Activated naive CD4-positive, alpha-beta T cell treated with Interleukin-2 at 50 U/mL for 16 hours (primary cell): ENCODE results near the gene C19orf81.
A peak's percentile ranks its signal among the peaks of the same experiment; 100 is the strongest.

Source experiments
- DNase-seq: peaks from one replicate; pipeline ENCODE4 v3.0.0-alpha.2; 2020

C19orf81 gene

GRCh38 chr19:50660088-50660366 lies 10.8 kb downstream of the C19orf81 start:
- DNase-seq = no peak

DNA sequence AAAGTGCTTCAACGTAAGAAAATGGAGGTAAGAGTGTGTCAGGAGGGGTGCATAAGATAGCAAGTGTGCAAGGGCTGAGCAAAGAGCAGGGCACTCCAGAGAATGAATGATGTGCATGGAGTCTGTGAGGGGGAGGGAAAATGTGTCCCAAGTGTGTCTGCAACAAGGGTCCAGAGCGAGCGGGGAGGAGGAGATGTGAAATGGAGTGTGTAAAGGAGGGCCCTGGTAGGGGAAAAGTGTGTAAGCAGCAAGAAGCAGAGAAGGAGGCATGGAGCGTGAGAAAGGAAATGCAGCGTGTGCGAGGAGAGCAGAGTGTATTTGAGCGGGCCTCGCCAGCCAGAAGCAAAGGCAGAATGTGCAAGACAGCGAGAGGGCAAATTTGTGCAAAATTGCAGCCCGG lies 11.8 kb downstream of the C19orf81 start:
- DNase-seq = no peak

DNA sequence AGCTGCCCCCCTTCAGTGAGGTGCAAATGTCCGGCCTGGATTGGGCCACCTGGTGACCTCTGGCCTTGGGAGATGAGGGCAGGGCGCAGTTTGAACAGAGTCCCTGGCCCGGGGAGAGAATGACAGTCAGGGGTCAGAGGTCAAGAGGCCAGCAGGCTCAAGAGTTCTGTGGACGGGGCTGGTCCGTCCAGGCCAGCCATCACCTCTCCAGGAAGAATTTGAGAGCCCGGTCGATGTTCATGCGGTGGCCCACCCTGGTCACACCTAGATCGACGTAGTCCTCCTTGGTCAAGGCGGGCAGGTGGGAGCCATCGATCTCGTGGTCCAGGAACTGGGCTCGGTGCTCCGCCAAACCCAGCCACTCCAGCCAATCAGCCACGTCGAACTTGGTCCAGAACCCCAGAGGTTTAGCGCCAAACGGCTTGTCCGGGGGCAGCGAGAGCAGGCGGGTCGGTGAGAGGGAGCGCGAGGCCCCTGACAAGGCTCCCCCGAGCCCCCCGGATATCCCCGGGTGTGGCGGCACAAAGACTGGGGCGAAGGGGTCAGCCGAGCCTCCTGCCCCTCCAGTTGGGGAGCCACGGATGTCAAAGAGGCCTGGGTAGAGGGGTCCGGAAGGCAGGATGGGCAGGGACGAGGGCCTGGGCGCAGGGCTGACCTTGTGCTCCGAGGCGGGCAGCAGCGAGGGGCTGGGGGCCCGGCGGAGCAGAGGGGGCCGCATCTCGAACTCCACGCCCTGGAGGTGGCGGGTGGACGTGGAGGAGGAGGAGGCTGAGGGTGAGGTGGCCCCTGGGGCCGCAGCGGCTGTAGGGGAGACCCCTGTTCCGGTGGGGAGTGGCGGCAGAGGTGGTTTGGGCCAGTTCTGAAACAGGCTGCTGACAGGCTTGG lies 12.8 kb downstream of the C19orf81 start:
- DNase-seq = no peak

DNA sequence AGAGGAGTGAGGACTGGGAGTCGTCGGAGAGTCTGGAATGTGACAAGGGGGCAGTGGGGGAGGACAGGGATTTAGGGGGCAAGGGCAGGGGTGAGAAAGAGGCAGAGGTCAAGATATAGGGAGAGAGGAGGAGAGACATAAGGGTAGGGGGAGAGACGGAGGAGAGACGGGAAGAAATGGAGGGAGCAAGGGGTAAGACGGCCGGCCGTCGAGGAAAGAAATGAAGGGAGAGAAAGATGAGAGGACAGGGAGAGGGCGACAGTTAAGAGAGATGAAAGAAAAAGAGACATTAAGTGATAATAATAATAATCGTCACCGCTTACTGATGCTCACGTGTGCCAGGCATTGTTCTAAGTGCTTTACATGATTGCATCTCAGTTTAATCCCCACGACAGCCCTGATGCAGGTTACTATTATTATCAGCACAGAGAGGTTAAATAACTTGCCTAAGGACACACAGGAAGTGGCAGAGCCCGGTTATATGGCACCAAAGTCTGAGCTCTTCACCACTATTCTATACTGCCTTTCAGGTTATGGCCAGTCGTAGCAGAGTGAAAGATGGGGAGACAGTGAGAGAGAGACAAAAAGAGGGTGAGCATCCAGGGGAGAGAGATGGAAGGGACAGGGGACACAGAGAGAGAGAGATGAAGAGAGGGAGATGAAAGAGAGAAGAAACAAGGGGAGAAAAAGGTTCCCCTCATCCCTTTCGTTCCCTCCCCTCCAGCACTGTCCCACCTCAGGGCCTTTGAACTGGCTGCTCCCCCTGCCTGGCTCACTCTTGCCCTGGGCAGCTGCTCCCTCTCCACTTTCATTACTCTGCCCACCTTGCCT lies 13.6 kb downstream of the C19orf81 start:
- DNase-seq = no peak

DNA sequence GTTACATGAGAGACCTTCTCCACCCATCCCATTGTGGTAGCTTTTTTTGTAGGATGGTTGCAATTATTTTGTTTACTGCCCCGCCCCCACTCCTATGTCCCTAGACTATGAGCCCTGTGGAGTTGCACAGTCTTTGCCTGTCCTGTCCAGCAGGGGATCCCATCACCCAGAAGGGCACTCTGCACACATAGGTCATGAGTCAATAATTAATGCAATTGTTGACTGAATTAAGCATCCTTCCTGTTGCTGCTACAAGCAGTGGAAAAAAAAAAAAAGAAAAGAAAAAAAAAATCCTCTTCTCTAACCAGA lies 14.2 kb downstream of the C19orf81 start:
- DNase-seq = no peak

DNA sequence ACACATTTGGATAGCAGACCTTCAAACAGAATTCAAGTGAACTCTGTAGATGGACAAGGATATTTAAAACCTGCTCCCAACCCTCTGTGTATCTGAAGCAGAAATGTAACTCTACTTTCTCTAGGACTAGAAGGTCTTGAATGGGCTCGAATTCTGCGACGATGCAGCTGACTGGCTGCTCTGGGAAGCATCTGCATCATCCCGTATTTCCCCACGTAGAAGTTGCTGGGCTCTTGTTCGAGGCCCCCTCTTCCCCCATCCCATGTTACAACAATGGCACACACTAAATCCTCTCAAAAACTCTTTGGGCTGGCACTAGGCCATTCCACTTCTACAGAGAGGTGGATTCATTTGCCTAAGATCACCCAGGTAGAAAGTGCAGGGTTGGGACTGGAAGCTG lies 15.0 kb downstream of the C19orf81 start:
- no peak for DNase-seq

DNA sequence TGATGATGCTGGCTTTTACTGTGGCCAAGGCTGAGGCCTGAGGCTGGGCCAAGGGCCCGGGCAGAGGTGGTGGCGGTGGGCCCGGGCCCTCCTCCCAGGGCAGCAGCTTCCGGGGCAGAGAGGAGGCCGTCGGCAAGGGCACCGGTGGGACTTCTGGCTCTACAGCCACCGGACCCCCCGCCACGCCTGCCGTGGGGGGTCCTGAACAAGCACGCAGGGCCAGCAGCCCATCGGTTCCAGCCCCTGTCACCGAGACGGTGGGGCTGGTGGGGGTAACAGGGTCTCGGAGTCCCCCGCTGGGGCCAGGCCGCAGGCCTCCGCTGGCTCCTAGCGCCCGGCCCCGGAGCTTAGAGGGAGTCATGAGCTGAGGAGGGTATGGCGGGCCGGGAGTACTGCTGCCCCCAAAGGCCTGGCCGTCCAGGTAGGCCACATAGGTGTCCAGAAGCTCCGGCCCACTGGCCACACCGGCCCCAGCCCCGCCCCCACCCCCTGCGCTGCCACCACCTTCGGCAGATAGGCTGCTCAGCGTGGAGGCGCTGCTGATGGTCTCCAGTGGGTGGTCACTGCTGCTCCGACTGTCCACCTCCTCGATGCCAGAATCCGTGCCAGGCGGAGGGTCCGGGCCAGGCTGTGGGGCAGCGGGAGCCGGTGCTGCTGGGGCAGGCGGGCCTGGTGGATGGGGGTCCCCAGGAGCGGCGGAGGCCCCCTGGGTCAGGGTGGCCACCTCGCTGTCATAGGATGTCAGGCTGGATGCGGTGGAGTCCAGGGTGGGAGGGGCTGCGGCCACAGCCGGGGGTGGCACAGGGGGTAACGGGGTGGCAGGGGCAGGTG lies 17.3 kb downstream of the C19orf81 start:
- DNase-seq = no peak

DNA sequence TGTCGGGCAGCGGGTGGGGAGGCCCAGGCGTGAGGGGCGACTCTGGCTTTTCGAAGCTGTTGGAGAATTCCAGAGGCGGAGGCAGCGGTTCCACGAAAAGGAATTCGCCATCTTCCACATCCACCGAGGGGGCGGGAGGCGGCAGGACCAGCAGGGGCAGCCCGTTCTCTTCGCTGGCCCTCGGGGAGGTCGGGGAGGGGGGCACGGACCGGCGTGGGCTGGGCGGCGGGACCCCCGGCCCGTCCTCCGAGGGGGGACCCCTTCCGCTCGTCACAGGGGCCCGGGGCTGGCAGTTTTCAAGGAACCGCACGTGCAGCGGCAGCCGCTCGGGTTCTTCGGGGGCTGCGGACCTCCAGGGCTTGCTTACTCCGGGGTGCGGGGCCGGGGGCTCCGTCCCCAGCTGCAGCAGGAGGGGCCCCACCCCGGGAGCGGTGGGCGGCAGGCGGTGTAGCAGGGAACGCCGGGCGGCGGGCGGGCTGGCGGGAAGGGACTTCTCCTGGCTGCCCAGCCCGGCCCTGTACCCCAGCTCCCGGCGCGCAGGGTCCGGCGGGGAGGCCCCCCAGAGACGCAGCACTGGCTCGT lies 18.0 kb downstream of the C19orf81 start:
- no peak for DNase-seq

DNA sequence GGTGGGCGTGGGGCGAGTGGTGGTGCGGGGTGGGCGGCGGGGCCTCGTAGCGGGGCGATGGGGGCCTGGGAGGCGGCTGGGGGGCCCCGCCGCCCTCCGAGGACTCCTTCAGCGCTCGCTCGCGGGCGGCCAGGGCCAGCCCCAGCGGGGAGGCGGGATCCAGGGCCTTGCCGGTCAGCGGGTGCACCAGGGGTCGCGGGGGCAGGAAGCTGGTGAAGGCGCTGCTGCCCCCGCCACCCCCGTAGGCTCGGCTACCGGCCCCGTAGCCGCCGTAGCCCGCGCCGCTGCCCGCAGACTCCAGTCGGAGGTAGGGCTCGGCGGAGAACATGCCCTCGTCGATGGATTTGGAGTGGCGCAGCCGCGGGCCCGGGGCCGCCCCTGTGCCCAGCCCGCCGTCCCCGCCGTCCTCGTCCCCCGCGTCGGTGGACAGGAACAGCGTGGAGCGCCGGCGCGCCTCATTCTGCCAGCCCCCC lies 18.6 kb downstream of the C19orf81 start:
- DNase-seq = no peak

DNA sequence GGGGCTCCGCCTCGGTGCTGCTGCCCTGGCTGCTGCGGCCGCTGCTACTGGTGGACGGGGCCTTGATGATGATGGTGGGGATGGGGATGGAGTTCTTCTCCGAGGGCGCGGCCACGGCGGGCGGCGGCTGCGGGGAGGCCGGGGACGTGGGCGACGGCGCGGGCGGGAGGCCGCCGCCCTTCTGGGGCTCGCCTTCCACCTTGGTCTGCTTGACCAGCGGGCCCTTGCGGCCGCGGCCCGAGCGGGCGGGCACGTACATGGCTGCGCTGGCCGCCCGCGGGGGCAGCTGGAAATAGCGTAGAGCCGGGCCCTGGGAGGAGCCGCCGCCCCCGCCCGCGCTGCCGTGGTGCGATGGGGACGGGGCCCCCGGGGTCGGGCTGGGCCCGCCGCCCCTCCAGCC lies 19.2 kb downstream of the C19orf81 start:
- DNase-seq = no peak

GRCh38 chr19:50668879-50669278 lies 19.6 kb downstream of the C19orf81 start:
- DNase-seq = no peak

DNA sequence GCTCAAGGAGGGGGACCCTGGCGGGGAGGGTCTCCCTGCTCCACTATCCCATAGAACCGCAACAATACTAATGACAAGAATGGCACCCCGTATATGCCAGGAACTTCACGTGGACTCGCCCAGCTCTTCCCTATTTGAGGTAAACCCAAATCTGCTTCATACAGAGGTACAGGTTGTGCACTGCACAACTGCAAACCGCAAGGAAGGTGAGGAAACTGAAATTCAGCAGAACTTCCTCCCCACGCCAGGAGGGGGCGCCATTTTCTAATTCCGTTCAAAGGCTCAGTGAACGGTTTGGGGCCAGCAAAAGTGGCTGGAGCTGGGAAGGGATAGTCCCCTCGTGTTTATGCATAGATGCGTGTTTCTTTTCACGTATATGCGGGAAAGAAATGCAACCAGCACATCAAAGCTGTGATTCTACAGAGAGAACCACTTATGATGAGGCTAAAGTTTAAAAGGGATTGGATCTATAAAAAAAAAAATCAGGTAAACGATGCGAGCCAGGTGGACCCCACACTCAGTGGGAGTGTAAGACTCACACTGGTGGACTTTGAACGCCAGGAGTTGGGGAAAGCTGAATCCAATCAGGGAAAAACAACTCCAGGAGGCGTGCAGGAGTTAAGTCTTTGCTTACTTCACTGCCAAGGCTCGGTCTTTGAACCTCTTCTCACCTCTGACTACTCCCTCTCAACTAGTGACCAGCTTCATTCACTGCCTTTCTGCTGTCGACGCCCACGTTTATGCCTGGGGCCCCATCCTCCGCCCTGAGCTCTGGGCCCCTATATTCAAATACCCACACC lies 20.3 kb downstream of the C19orf81 start:
- peak; percentile 35 for DNase-seq

GRCh38 chr19:50670102-50670380 lies 20.8 kb downstream of the C19orf81 start:
- no peak for DNase-seq

GRCh38 chr19:50673118-50673517 lies 23.9 kb downstream of the C19orf81 start:
- no peak for DNase-seq

GRCh38 chr19:50676625-50677197 lies 27.5 kb downstream of the C19orf81 start:
- DNase-seq = no peak

- no peak for DNase-seq
These were observed 28.4 kb downstream of the C19orf81 start for GRCh38 chr19:50677636-50678035.

DNA sequence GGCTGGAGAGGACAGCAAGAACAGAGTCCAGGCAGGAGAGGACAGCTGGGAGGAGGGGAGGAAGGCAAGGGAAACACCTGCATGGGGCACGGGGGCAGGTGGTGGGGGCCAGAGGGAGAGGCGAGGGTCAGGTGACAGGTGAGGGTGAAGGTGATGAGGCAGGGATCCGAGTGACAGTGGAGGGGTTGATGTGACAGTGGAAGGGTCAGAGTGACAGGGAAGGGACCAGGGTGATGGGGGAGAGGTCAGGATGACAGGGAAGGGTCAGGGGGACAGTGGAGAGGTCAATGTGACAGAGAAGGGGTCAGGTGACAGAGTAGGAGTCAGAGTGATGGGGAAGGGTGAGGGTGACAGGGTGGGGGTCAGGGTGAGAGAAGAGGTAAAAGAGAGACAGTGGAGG lies 29.1 kb downstream of the C19orf81 start:
- DNase-seq = no peak

DNA sequence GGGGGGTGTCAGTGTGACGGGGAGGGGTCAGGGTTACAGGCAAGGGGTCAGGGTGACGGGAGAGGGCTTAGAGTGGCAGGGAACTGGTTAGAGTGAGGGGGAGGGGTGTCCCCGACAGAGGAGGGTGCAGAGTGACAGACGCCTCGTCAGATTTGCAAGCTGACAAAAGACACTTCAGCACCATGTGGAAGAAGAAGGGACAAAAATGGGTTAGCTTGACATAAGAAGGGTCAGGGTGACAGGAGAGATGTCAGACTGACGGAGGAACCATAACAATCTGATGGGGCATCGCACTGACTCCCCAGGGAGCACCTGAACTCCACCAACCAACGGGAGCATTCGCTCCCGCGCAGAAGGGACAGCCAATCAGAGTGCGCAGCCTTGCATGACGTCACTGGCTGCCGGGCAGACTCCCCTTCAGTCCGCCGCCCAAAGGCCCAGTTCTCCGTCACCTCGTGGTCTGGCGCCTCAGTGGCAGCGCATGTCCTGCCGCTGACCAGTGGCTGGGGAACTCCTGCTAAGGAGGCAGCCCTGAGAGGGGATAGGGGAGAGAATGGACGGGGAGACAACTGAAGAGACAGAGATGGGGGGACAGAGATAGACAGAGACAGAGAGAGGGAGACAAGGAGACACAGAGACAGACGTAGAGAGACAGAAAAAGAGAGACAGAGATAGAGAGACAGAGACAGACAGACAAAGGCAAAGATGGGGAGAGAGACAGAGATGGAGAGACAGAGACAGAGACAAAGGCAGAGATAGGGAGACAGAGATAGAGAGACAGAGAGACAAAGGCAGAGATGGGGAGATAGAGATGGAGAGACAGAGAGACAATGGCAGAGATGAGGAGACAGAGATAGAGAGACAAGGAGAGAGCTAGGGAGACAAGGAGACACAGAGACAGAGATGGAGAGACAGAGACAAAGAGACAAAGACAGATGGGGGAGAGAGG lies 30.2 kb downstream of the C19orf81 start:
- DNase-seq = peak; percentile 76

DNA sequence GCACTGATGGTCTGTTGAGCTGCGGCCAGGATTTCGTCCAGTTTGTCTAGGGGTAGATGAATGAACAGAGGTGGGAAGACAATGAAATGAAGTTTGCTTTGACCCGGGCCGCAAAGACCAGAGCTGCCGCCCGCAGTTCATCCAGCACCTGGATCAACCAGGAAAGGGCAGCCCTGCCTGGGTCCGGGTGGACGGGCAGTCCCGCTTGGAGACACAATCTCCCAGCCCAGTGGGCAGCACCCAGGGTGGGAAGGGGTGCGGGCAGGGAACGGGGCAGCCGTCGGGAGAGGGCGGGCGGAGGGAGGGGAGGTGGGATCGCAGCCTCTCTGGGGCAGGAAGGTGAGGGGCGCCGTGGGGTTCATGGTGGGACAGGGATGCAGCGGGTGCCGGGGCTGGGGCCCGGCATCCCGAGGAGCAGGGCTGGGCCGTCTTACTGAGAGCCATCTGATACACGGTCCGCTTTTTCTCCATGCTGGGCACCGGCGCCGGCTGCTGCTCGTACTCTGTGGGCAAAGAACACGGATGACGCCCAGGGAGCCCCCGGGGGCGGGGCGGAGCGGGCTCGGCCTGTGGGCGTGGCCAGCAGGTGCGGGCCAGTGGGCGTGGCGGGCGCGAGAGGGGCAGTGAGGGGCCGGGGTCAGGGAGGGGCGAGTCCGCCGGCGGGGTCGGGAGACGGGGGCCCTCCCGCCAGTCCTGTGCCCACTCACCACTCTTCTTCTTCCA lies 37.2 kb downstream of the C19orf81 start:
- no peak for DNase-seq

DNA sequence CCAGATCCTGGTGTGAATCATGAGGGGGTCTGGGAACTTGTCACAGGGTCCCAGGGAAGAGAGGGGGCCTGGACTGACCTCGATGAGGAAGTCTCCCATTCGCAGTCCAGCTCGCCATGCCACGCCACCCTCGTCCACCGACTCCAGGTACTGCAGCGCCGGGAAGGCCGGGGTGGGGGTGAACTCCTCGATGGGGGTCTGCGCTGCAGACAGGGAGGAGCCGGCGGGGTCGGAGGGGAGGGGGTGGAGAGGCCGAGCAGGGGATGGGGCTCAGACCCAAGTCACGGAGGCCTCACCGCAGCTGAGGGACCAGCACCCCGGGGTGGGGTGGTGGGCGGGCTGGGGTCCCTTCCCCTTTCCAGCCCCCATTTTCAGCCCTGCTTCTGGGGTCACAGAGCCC lies 39.5 kb downstream of the C19orf81 start:
- no peak for DNase-seq
